GM18499 (cell line): ENCODE measurements around the gene SLC27A3.
"Not testable (repeated sequence)": the region's sequence is repeated elsewhere in the genome, so short reads cannot be mapped to it uniquely, and the experiment has no call there.

Experiments used
- ATAC-seq: cut with Tn5 transposase; IDR thresholded peaks from one replicate; pipeline ENCODE4 v1.9.1; 2021; ENCODE audit warnings: moderate number of reproducible peaks; ENCODE audit not compliant: insufficient read depth, unreplicated experiment

Gene SLC27A3

DNA sequence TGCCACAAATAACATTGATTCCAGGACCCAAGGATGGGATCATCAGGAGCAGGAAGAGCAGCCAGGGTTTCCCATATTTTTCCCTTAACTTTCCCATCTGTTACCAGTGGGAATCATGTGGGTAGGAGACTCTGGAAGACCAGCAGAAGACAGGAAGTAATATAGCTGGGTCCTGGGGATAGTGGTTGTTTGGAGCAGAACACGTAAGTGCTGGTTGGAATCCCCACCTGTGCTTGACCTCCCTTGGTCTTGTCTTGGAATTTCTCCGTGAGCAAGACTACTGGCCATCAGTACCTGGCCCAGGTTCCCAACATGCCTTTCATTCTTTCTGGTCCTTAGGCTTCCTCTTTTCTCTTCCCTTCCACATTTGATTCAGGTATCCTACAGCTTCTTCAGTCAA lies 20.9 kb upstream of the SLC27A3 start:
- no peak for ATAC-seq

DNA sequence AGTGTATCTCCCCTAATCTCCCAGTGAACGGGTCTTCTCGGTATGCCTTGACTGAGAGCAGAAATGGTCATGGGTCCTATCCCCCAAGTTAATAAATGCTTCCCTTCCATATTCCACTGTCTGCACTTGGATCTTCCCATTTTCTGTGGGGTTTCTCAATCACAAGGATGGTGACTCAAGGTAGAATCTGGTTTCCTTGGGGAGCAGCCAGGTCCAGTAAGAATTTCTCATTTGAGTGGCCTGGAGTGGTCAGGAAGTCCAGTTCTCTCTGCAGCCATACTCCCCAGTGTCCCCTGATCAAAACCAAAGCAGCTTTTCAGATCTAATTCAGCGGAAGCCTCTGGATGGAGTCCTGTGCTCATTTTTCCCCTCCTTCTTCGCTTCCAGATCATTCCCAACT lies 14.8 kb upstream of the SLC27A3 start:
- ATAC-seq, result no peak

DNA sequence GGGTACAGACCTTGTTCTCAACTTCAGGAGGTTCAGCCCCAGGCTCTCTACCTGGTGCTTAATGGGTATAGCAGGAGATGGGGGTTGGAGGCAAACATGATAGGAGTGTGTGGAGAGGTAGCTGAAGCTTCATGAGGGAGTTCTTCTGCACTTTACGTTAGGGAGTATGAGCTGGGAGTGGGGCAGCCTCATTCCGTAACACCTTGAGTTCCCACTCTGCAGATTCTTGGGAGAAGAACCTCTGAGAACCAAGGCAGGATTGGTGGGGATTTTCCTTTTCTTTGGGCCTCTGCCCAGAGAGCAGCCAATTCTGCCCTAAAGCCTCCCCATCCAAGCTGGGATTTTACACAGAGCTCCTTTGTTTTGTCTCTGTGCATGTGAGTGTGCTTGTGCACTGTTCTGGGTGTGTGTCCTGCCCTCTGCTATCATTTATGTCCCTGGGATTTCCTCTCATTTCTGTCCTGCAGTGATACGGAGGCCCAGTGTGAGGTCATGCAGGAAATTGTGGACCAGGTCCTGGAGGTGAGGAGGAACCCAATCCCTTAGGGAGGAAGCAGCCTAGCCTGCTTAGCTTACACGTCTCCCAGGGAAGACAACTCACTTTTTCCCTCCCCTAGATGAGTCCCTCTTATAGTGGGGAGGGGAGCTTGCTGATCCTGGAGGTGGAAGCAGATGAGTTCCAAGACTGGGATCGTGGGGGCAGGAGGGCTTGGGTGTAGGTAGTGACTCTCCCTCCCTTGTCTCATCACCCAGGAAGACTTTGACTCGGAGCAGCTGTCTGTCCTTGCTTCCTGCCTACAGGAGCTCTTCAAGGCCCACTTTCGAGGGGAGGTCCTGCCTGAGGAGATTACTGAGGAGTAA lies 11.6 kb upstream of the SLC27A3 start:
- ATAC-seq, result no peak

GRCh38 chr1:153764310-153764709 lies 10.9 kb upstream of the SLC27A3 start:
- ATAC-seq, result no peak

- not testable (repeated sequence) for ATAC-seq
These were observed 8.5 kb upstream of the SLC27A3 start for GRCh38 chr1:153766663-153767062.

DNA sequence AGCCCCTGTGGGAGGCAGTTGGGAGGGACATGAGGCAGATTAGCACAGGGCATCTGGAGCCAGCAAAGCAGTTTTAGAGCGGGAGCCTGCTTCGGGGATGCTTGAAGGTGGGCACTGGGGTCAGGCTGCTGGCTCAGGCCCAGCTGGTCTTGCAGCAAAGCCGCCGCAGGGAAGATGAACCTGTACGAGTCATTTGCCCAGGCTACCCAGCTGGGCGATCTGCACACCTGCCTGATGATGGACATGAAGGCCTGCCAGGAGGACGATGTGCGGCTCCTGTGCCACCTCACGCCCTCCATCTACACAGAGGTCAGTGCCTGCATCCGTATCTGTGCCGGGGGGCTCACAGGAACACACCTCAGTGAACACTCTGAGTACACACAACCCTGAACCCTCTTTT lies 7.7 kb upstream of the SLC27A3 start:
- ATAC-seq, result no peak

DNA sequence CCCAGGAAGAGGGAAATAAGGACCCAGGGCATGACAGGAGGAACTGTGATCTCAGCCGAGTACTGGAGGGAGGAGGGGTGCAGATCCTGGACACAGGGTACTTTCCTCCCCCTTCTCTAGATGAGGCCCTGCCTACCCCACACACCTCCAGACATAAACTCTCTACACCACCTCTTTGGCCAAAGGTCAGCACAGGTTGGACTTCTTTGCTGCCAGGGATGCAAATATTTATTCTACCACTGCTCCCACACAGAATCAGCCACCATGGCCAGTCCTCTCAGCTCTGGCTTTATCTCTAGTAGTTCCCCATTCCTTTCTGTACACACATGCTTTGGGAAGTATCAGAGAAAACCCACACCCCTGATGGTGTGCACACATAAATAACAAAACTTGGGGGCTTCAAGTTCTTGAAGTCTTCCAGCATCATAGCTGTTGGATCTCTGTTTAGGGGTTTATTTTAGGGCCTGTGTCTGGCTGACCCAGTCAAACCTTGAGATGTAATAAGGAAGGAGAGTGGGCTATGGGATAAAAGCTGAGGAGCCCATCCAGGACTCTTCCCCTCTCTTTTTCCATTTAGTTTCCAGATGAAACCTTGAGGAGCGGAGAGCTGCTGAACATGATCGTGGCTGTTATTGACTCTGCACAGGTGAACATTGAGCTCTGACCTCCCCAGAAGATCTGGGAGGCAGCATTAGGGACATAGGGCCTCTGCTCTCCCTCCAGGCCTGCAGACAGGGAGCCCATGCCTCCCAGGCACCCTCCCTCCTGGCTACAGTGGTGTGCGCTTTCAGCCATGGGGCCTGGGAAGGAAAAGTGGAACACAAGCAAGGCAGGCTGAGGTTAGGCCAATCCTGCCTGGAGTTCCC lies 6.7 kb upstream of the SLC27A3 start:
- ATAC-seq, result no peak

- ATAC-seq, result no peak
These were observed 6.0 kb upstream of the SLC27A3 start for GRCh38 chr1:153769221-153769620.

DNA sequence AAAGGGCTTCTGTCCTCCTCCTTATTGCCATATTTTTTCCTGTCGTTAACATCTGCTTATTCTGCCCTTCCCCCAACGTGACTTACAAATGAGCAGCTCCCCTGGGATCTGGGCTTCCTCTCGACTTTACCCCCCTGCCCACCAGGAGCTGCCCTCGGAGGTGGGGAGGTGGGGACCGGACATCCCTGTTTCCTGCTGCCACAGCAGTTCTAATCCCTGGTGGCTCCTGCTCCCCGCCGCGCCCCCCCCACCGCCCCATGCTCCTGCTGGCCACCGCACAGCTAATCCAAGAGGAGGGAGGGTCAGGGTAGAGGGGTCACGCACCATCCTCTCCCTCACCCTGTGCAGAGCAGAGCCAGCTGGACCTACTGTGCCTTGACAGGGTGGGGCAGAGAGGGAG lies 4.4 kb upstream of the SLC27A3 start:
- no peak for ATAC-seq

DNA sequence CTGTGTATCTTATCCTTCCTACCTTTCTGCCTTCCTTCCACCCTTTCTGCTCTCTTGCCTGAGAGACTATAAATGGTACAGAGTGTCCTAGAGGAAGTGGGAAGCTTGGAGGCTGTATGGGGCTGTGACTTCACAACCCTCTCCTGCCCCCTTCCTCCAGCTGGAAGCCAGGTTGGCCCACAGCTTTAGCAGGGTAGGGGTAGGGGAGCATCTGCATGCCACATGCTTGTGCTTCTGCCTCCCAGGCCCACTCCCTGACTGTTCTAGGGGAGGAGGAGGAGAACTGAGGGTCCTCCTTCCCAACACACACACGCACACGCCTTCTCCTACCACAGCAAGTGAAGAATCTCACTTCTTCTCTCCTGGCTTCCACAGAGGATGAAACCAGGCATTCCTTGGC lies 3.9 kb upstream of the SLC27A3 start:
- no peak for ATAC-seq

- no peak for ATAC-seq
These were observed 3.2 kb upstream of the SLC27A3 start for GRCh38 chr1:153771841-153772593.

GRCh38 chr1:153773096-153773921 lies 1.9 kb upstream of the SLC27A3 start:
- ATAC-seq, result no peak

DNA sequence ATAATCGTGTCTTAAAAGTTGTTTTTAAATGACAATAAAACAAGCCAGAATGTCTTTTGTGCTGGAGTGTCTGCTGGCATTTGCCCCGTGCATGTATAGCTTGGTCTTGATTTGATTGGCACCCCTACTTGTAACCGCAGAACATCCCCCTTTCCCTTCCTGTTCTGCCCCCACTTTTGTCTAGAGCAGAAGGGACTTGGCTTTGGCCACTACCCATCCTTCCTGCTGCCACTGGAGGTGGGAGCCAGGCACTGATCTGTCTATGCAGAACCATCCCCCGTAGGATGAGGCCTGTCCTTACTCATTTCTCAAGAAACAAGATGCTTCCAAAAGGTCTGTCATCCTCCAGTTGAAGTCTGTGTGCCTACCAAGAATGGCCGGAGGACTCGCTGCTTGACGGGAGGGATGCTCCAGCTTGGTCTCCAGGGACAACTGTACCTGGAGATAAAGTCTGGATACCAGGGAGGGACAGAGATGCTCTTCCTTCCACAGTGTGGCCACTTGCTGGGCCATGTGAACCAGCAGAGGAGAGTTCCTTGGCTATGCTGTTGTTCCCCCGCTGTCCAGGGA lies 1.1 kb upstream of the SLC27A3 start:
- ATAC-seq, result no peak

- ATAC-seq, result no peak
These were observed 486 bp downstream of the SLC27A3 start for GRCh38 chr1:153775458-153776327.

DNA sequence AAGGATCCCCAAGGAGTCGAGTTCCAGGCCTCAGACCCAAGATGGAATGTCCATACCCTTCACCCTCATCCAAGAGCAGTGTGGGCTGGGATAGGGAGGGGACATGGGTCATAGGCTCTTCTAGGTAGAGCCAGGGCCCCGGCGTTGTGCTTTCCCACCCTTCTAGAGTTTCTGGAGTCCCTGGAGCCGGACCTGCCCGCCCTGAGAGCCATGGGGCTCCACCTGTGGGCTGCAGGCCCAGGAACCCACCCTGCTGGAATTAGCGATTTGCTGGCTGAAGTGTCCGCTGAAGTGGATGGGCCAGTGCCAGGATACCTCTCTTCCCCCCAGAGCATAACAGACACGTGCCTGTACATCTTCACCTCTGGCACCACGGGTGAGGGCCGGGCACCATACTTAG lies 1.1 kb downstream of the SLC27A3 start:
- ATAC-seq, result no peak

DNA sequence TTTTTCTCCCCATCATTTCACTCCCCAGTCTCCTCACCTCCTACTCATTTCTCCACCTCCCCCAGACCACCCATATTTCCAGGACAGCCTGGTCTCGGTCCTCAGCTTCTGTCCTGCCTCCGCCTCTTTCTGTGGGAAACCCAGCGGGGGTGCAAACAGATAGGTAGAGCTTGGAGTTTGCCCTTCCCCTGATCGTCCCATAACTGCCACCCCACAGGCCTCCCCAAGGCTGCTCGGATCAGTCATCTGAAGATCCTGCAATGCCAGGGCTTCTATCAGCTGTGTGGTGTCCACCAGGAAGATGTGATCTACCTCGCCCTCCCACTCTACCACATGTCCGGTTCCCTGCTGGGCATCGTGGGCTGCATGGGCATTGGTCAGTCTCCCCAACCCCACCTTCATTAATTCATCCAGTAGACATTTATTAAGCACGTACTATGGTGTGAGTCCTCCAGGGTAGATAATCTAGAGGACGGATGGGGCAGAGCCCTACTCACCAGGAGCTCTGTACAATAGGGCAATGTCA lies 1.7 kb downstream of the SLC27A3 start:
- no peak for ATAC-seq

DNA sequence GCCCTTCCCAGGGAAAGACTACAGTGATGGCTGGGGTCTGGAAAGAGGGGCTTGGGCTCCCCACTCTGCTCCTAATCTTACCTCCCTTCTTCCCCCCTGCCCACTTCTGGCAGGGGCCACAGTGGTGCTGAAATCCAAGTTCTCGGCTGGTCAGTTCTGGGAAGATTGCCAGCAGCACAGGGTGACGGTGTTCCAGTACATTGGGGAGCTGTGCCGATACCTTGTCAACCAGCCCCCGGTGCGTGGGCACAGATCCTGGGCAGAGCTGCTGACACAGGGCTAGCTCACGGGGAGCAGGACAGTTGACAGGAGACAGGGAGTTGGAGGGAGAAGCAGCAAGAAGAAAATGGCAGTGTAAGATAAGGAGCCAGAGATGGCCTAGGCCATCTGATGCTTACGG lies 2.4 kb downstream of the SLC27A3 start:
- ATAC-seq, result no peak

DNA sequence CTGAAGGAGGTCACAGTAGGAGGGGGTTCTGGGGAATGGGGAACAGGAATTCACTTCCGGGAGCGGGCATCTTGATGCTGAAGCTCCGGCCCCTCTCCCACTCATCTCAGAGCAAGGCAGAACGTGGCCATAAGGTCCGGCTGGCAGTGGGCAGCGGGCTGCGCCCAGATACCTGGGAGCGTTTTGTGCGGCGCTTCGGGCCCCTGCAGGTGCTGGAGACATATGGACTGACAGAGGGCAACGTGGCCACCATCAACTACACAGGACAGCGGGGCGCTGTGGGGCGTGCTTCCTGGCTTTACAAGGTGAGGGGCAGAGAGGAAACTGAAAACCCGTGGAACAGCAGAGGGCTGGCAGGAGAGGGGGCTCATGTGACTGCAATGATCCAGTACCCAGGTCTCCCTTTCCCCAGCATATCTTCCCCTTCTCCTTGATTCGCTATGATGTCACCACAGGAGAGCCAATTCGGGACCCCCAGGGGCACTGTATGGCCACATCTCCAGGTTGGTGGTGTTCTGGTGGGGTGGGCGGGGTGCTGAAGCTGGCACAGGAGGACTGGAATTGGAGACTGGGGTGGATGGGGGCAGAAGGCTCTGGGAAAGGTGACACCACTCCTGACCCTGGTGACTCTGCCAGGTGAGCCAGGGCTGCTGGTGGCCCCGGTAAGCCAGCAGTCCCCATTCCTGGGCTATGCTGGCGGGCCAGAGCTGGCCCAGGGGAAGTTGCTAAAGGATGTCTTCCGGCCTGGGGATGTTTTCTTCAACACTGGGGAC lies 3.0 kb downstream of the SLC27A3 start:
- no peak for ATAC-seq
